ENCODE data around the gene ATG10.

ATG10 gene

DNA sequence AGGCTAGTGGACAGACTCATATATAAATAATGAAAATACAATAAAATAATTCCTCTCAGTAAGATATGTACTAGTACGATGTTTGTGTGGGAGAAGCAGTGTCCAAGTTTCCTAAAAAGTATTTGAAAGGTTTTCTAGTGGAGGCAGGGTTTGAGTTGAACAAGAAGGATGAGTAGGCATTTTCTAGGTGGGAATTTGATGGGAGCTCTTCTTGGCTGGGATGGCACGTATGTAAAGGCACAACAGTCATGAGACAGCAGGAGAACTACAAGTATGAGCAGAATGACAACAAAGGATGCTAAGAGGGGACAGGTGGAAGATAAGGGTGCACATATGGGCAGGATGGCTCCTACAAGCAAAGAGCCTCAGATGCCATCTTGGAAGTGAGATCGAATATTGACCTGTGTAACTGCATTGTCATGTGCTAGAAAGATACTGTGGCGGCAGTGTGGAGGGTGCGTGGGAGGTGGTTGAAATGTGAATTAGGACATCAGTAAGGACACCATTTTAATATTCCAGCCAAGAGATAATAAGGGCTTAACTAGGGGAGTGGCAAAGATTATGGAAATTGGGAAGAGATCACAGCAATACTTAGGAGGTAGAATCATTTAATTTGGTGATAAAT lies 170.5 kb downstream of the ATG10 start:
- no peak for TF ChIP-seq CREB1 (IDR thresholded peaks at IDR 0.05; ENCODE audit: low read depth)
- TF ChIP-seq, protein P1, sequence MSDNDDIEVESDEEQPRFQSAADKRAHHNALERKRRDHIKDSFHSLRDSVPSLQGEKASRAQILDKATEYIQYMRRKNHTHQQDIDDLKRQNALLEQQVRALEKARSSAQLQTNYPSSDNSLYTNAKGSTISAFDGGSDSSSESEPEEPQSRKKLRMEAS (IDR thresholded peaks at IDR 0.05) = no peak
- no peak for TF ChIP-seq EP300 (IDR thresholded peaks at IDR 0.05; ENCODE audit: borderline replicate concordance)
- no peak for TF ChIP-seq RAD21 (IDR thresholded peaks at IDR 0.05; ENCODE audit: low read depth)
- TF ChIP-seq YY1 (IDR thresholded peaks at IDR 0.05; ENCODE audit: low read depth) = no peak
- no peak for TF ChIP-seq EGR1 (IDR thresholded peaks at IDR 0.05)
- no peak for TF ChIP-seq ZBTB7A (IDR thresholded peaks at IDR 0.05; ENCODE audit: low read depth)
- TF ChIP-seq NFIC (IDR thresholded peaks at IDR 0.05) = no peak
- TF ChIP-seq FOXM1 (IDR thresholded peaks at IDR 0.05; ENCODE audit: borderline replicate concordance, low read depth) = no peak
- TF ChIP-seq TAF1 (IDR thresholded peaks at IDR 0.05; ENCODE audit: low read depth) = no peak
- TF ChIP-seq, protein P2, sequence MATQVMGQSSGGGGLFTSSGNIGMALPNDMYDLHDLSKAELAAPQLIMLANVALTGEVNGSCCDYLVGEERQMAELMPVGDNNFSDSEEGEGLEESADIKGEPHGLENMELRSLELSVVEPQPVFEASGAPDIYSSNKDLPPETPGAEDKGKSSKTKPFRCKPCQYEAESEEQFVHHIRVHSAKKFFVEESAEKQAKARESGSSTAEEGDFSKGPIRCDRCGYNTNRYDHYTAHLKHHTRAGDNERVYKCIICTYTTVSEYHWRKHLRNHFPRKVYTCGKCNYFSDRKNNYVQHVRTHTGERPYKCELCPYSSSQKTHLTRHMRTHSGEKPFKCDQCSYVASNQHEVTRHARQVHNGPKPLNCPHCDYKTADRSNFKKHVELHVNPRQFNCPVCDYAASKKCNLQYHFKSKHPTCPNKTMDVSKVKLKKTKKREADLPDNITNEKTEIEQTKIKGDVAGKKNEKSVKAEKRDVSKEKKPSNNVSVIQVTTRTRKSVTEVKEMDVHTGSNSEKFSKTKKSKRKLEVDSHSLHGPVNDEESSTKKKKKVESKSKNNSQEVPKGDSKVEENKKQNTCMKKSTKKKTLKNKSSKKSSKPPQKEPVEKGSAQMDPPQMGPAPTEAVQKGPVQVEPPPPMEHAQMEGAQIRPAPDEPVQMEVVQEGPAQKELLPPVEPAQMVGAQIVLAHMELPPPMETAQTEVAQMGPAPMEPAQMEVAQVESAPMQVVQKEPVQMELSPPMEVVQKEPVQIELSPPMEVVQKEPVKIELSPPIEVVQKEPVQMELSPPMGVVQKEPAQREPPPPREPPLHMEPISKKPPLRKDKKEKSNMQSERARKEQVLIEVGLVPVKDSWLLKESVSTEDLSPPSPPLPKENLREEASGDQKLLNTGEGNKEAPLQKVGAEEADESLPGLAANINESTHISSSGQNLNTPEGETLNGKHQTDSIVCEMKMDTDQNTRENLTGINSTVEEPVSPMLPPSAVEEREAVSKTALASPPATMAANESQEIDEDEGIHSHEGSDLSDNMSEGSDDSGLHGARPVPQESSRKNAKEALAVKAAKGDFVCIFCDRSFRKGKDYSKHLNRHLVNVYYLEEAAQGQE (IDR thresholded peaks at IDR 0.05; ENCODE audit: low read depth) = no peak

DNA sequence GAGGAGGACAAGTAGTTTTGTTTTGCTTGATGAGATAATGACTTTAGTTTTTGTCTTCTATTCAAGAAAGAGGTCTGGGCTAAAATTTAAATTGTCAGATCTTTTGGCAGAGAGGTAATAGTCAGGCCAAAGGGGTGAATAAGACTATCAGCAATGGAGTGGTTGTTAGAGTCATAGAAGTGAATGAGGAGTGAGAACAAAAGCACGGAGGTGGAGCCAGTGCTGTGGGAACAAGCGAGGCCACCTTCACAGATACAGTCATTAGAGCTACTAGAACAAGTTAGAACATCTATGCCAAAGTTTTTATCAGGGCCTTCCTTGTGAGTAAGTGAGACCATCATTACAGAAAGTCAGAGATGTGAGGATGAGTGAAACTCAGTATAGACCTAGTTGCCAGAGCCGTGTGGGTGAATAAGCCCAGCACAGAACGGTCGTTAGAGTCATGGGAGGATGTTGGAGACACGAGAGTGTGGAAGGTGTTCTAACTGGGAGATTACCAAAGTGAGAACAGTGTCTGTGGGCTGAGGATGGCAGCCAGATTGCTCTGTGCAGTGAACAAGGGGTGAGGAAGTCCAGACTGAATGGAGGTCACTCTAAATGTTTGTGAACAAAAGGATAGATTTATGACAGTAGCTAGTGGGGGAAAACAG lies 171.2 kb downstream of the ATG10 start:
- TF ChIP-seq YY1 (IDR thresholded peaks at IDR 0.05; ENCODE audit: low read depth) = no peak
- TF ChIP-seq ZBTB7A (IDR thresholded peaks at IDR 0.05; ENCODE audit: low read depth) = no peak
- TF ChIP-seq TCF12 (IDR thresholded peaks at IDR 0.05; ENCODE audit: low read depth) = no peak
- no peak for TF ChIP-seq RAD21 (IDR thresholded peaks at IDR 0.05; ENCODE audit: low read depth)
- no peak for TF ChIP-seq FOXM1 (IDR thresholded peaks at IDR 0.05; ENCODE audit: borderline replicate concordance, low read depth)
- no peak for TF ChIP-seq NFIC (IDR thresholded peaks at IDR 0.05)
- TF ChIP-seq TEAD4 (IDR thresholded peaks at IDR 0.05) = no peak
- no peak for TF ChIP-seq TAF1 (IDR thresholded peaks at IDR 0.05; ENCODE audit: low read depth)
- TF ChIP-seq, protein P2 (IDR thresholded peaks at IDR 0.05; ENCODE audit: low read depth) = no peak
- TF ChIP-seq, protein P3, sequence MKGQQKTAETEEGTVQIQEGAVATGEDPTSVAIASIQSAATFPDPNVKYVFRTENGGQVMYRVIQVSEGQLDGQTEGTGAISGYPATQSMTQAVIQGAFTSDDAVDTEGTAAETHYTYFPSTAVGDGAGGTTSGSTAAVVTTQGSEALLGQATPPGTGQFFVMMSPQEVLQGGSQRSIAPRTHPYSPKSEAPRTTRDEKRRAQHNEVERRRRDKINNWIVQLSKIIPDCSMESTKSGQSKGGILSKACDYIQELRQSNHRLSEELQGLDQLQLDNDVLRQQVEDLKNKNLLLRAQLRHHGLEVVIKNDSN (IDR thresholded peaks at IDR 0.05) = no peak
- no peak for TF ChIP-seq CEBPB (IDR thresholded peaks at IDR 0.05)
- TF ChIP-seq EP300 (IDR thresholded peaks at IDR 0.05; ENCODE audit: borderline replicate concordance) = no peak
- no peak for TF ChIP-seq EGR1 (IDR thresholded peaks at IDR 0.05)
- TF ChIP-seq, protein P1 (IDR thresholded peaks at IDR 0.05) = no peak
- TF ChIP-seq CREB1 (IDR thresholded peaks at IDR 0.05; ENCODE audit: low read depth) = no peak

DNA sequence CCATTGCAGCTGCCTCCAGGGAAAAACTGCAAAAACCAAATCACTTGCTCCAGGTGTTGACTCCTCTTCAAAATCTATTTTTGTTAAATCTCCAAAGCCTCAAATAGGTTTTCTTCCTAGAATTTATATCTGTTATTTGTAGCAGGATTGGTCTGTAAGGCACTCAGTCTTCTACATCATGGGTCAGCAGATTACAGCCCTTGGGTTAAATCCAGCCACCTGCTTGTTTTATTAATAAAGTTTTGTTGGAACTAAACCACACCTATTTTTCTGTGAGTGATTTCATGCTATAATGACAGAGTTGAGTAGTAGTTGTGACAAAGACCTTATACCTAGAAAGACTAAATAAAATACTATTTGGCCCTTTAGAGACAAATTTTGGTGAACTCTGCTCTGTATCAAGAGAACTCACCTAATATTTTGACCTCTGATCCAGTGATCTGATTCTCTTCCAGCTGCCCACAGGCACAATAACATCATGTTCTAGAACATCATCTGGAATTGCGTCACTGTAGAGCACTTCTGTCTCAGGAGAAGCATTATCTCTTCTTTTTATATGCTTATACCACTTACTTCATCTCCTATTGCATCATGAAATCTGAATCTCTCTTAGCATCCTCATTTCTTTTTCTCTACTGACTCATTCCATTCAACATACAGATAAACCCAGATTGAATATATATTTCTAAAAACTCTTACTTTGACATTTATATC lies 176.2 kb downstream of the ATG10 start:
- TF ChIP-seq, protein P1 (IDR thresholded peaks at IDR 0.05) = no peak
- TF ChIP-seq EP300 (IDR thresholded peaks at IDR 0.05; ENCODE audit: borderline replicate concordance) (no peak), CREB1 (IDR thresholded peaks at IDR 0.05; ENCODE audit: low read depth) (no peak), TCF12 (IDR thresholded peaks at IDR 0.05; ENCODE audit: low read depth) (no peak), EGR1 (IDR thresholded peaks at IDR 0.05) (no peak), CEBPB (IDR thresholded peaks at IDR 0.05) (no peak), TEAD4 (IDR thresholded peaks at IDR 0.05) (no peak), RAD21 (IDR thresholded peaks at IDR 0.05; ENCODE audit: low read depth) (no peak), TAF1 (IDR thresholded peaks at IDR 0.05; ENCODE audit: low read depth) (no peak), FOXM1 (IDR thresholded peaks at IDR 0.05; ENCODE audit: borderline replicate concordance, low read depth) (no peak), YY1 (IDR thresholded peaks at IDR 0.05; ENCODE audit: low read depth) (no peak), ZBTB7A (IDR thresholded peaks at IDR 0.05; ENCODE audit: low read depth) (no peak)
- TF ChIP-seq, protein P2 (IDR thresholded peaks at IDR 0.05; ENCODE audit: low read depth) = no peak
- TF ChIP-seq, protein P3 (IDR thresholded peaks at IDR 0.05) = no peak
